Endodermal cell (in vitro differentiated cells): ENCODE results near the gene TAOK1. TPM values are rescaled to one million over a fixed set of nuclear protein-coding genes. Genes with fewer than 3 reads are reported as not detected.

Experiments used
- DNase-seq: peaks from one replicate; pipeline ENCODE4 v3.0.0-alpha.2; 2017
- H3K27ac ChIP-seq: 2 replicates; pipeline ENCODE4 v1.5.1; 2013; ENCODE audit warnings: mild to moderate bottlenecking, low read depth, low read length, moderate library complexity
- H3K27me3 ChIP-seq: 2 replicates; pipeline ENCODE4 v1.6.1; 2013; ENCODE audit warnings: mild to moderate bottlenecking, low read length, moderate library complexity; ENCODE audit not compliant: insufficient read depth, control insufficient read depth, poor library complexity, severe bottlenecking
- H3K36me3 ChIP-seq: 2 replicates; pipeline ENCODE4 v1.7.0; 2013; ENCODE audit warnings: mild to moderate bottlenecking, low read length, moderate library complexity; ENCODE audit not compliant: control insufficient read depth, insufficient read depth
- H3K4me1 ChIP-seq: one replicate; pipeline ENCODE4 v1.7.0; 2013; ENCODE audit warnings: low read length; ENCODE audit not compliant: control insufficient read depth, insufficient read depth
- H3K4me3 ChIP-seq: 2 replicates; pipeline ENCODE4 v1.5.1; 2013; ENCODE audit warnings: mild to moderate bottlenecking, low read length, moderate library complexity
- H3K9ac ChIP-seq: 2 replicates; pipeline ENCODE4 v1.6.1; 2013; ENCODE audit warnings: mild to moderate bottlenecking, low read length, moderate library complexity; ENCODE audit not compliant: poor library complexity, severe bottlenecking; ENCODE audit errors: extremely low read depth
- H3K9me3 ChIP-seq: 2 replicates; pipeline ENCODE4 v1.6.1; 2013; ENCODE audit warnings: mild to moderate bottlenecking, low read length, moderate library complexity; ENCODE audit not compliant: control insufficient read depth
- H3K27ac Mint-ChIP-seq: 2 replicates; pipeline ENCODE4 v1.8.0; 2020; ENCODE audit warnings: mixed read lengths
- H3K27me3 Mint-ChIP-seq: 2 replicates; pipeline ENCODE4 v1.8.0; 2021; ENCODE audit warnings: mild to moderate bottlenecking, mixed read lengths; ENCODE audit not compliant: insufficient read depth
- H3K36me3 Mint-ChIP-seq: 2 replicates; pipeline ENCODE4 v1.8.0; 2020; ENCODE audit warnings: low read depth, mixed read lengths
- H3K4me1 Mint-ChIP-seq: 2 replicates; pipeline ENCODE4 v1.8.0; 2020; ENCODE audit warnings: mixed read lengths
- H3K4me3 Mint-ChIP-seq: 2 replicates; pipeline ENCODE4 v1.8.0; 2020; ENCODE audit warnings: mild to moderate bottlenecking, moderate library complexity, mixed read lengths
- H3K9me3 Mint-ChIP-seq: 2 replicates; pipeline ENCODE4 v1.8.0; 2020; ENCODE audit warnings: mild to moderate bottlenecking, mixed read lengths
- WGBS, 2 experiments: methylation state at CpG; one replicate each; pipeline versions ENCODE4 v1.1.5 to v1.1.7; 2013; ENCODE audit warnings: missing lambda C conversion rate in 2 of 2, mixed read lengths in 1 of 2; ENCODE audit not compliant: insufficient coverage in 1 of 2, insufficient read length in 1 of 2; 5-methylcytosine and 5-hydroxymethylcytosine counted together
- total RNA-seq, 2 donors: library from RNA; stranded (reverse); fragmentation: NEBNext Ultra II Directional in 1 of 2; extraction: Animal tissue kit (Norgen Biotek cat#: 25700) in 1 of 2; gene quantifications; 2 replicates in 1 of 2; 3 replicates in 1 of 2; pipeline ENCODE4 v1.2.1, GENCODE V29; 2021
- TF ChIP-seq, protein P1 (sequence below): fragments of 200-600 bp; sonication (generic); conservative IDR thresholded peaks from 2 replicates; pipeline ENCODE4 v1.5.0; 2021; ENCODE audit warnings: antibody characterized with exemption, mild to moderate bottlenecking

TAOK1 gene
- total RNA-seq, 2 donors from 2014 or later: 95.9 to 102 TPM

DNA sequence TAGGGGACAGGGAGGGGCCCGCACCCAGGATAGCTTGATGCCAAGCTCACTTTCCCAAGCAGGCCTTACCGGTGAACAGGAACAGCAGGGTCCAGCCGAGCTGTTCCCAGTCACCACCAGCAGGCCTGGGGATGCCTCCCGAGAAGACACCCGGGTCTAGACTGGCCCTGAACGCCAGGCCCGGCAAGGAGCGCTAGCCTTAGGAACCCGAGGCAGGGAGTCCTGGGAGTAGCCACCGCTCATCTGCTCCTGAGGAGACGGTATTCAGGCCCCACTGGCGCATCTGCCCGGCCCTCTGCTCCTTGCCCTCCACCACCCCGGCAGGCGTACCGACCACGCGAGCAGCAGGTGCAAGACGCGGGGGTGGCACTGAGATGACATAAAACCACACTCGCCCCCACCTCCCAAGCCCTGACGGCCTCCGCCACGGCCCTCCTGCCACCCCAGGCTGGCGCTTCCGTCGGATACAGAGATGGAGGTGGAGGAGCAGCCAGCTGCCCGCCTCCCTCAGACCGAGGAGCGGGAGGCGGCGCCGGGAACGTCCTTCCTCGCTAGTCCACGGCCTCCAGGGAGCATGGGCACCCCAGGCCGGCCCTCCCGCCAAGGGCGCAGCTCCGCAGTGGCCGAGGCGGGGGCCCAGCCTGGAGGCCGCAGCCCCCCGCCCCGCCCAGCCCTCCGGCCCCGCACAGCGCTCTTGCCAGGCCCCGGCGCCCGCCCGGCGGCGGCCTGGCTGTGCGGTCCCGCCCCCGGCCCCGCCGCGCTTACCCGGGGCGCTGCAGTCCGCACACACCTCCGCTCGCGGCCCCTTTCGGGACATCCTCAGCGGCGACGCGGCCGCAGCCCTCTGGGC is 198.6 kb downstream of the TAOK1 start:
- no peaks in the 10 kb centered on the region for H3K9me3 Mint-ChIP-seq
- Histone ChIP-seq H3K9ac (peak overlapping the region; percentile 35), H3K36me3 (no peaks in the 10 kb centered on the region), H3K9me3 (no peaks in the 10 kb centered on the region), H3K4me3 (peak overlapping the region; percentile 82), H3K27ac (no peak overlapping the region), H3K4me1 (peaks cover 13% of the 10 kb centered on the region), H3K27me3 (peaks cover 24% of the 10 kb centered on the region)
- peaks cover under 1% of the 10 kb centered on the region for H3K36me3 Mint-ChIP-seq
- peaks cover 27% of the 10 kb centered on the region for H3K4me1 Mint-ChIP-seq
- peak overlapping the region; percentile 74 for H3K4me3 Mint-ChIP-seq
- TF ChIP-seq, protein P1, sequence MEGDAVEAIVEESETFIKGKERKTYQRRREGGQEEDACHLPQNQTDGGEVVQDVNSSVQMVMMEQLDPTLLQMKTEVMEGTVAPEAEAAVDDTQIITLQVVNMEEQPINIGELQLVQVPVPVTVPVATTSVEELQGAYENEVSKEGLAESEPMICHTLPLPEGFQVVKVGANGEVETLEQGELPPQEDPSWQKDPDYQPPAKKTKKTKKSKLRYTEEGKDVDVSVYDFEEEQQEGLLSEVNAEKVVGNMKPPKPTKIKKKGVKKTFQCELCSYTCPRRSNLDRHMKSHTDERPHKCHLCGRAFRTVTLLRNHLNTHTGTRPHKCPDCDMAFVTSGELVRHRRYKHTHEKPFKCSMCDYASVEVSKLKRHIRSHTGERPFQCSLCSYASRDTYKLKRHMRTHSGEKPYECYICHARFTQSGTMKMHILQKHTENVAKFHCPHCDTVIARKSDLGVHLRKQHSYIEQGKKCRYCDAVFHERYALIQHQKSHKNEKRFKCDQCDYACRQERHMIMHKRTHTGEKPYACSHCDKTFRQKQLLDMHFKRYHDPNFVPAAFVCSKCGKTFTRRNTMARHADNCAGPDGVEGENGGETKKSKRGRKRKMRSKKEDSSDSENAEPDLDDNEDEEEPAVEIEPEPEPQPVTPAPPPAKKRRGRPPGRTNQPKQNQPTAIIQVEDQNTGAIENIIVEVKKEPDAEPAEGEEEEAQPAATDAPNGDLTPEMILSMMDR: no peak
- peak; percentile 86 for DNase-seq
- no peak overlapping the region for H3K27ac Mint-ChIP-seq
- peaks cover 35% of the 10 kb centered on the region for H3K27me3 Mint-ChIP-seq
- 2% methylated on average over 27 to 72 of the region's 72 CpGs for WGBS, 2 experiments

- Histone ChIP-seq H3K27ac (no peak within 1 kb of the TSS), H3K4me1 (peaks cover 8% of the 10 kb centered on the region), H3K4me3 (peak within 1 kb of the TSS; percentile 82), H3K9me3 (no peaks in the 10 kb centered on the region), H3K9ac (peak within 1 kb of the TSS; percentile 35), H3K36me3 (no peaks in the 10 kb centered on the region), H3K27me3 (peaks cover 29% of the 10 kb centered on the region)
- Mint-ChIP-seq H3K36me3 (no peaks in the 10 kb centered on the region), H3K27ac (no peak within 1 kb of the TSS), H3K4me3 (peak within 1 kb of the TSS; percentile 74), H3K9me3 (no peaks in the 10 kb centered on the region), H3K27me3 (peaks cover 41% of the 10 kb centered on the region), H3K4me1 (peaks cover 19% of the 10 kb centered on the region)
- TF ChIP-seq, protein P1: no peak
- 12 to 59% methylated on average over 9 to 70 of the region's 70 CpGs for WGBS, 2 experiments
- DNase-seq: peak; percentile 95
Measured at GRCh38 chr17:29589524-29590410, 199.6 kb downstream of the TAOK1 start, which contains the start of gene GIT1. TSS of gene GIT1 (minus strand) at chr17:29589648. CDS start at chr17:29589378, 270 bp downstream.

DNA sequence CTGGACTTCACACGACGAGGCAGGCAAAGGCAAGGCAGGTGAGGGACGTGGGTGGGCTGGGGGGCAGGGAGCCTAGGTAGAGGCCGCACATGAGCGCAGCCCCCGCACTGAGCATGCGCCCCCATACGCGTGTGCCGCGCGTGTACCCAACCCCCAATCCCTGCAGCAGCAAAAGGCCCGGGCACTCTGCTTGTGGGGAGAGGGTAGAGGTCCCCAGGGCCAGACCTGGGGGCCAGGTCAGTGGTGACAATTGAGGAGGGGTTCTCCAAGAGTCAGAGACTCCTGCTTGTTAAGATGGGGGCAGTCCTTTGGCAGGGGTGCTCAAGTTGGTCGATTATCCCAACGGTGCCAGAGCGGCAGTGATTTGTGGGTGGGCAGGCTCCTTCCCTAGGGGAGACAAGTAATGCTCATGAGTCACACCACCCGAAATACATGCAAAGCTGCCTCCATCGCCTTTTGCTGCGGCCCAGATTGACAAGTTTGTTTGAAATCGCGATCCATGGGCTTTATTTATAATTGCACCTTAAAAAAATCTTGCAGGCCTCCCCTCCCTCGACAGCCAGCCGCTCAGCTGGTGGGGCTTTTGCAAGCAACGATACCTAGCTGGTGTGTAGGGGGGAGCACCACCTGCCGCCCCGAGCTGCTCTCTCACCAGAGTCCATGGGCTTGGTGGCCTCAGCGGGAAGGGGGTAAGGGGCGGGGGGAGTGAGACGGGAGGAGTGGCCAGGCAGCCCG is 200.4 kb downstream of the TAOK1 start:
- peaks cover 19% of the 10 kb centered on the region for H3K4me1 Mint-ChIP-seq
- no peak for DNase-seq

More for the DNA sequence above, 200.4 kb downstream of the TAOK1 start:
- Histone ChIP-seq H3K36me3 (no peaks in the 10 kb centered on the region), H3K27me3 (peaks cover 29% of the 10 kb centered on the region), H3K27ac (no peak overlapping the region), H3K4me3 (peak overlapping the region; percentile 84), H3K9me3 (no peaks in the 10 kb centered on the region), H3K4me1 (peaks cover 4% of the 10 kb centered on the region), H3K9ac (no peak overlapping the region)
- TF ChIP-seq, protein P1: no peak
- Mint-ChIP-seq H3K27me3 (peaks cover 47% of the 10 kb centered on the region), H3K9me3 (no peaks in the 10 kb centered on the region), H3K4me3 (peak overlapping the region; percentile 74), H3K27ac (no peak overlapping the region), H3K36me3 (no peaks in the 10 kb centered on the region)
- 24 to 43% methylated on average over 15 to 30 of the region's 30 CpGs for WGBS, 2 experiments
